GM12878 (cell line): ENCODE measurements around the gene THBS3. TPM values are rescaled to one million over a fixed set of nuclear protein-coding genes. Genes with fewer than 3 reads are reported as not detected.
A peak's percentile ranks its signal among the peaks of the same experiment; 100 is the strongest.

ENCODE experiments used
- ATAC-seq: fragments of 200-7000 bp; cut with Tn5 transposase; 3 replicates; pipeline ENCODE4 v1.9.1; 2020; ENCODE audit warnings: mild to moderate bottlenecking, moderate library complexity
- BruUV-seq: library from RNA; stranded (reverse); fragments of 400-500 nt; replicated peaks from 2 replicates; lab custom pipeline; 2021; lab: Mats Ljungman, UMichigan
- CTCF ChIA-PET: fragments of 300-600 bp; sonication (Branson Sonifier 250); formaldehyde crosslinking; extraction: SDS; loops from one replicate; lab custom pipeline; 2021; ENCODE audit warnings: inconsistent platforms; lab: Yijun Ruan, JAX
- POLR2A ChIA-PET: fragments of 350-600 bp; formaldehyde crosslinking; extraction: SDS; loops from one replicate; lab custom pipeline; 2021; ENCODE audit warnings: inconsistent platforms; lab: Charles Lee
- RAD21 ChIA-PET: fragments of 300-600 bp; sonication (Branson Sonifier 250); formaldehyde crosslinking; loops from one replicate; lab custom pipeline; 2023; ENCODE audit warnings: antibody characterized with exemption; ENCODE audit not compliant: unreplicated experiment; lab: Charles Lee
- SMC1A ChIA-PET: fragments of 300-600 bp; sonication (Branson Sonifier 250); formaldehyde crosslinking; loops from one replicate; lab custom pipeline; 2023; ENCODE audit not compliant: unreplicated experiment, uncharacterized antibody; lab: Charles Lee
- DNase-seq: peaks from one replicate; pipeline ENCODE4 v3.0.0-alpha.2; 2011; ENCODE audit warnings: low read depth, low spot score
- FAIRE-seq: peaks from 3 replicates; lab custom pipeline; 2011; peaks lifted over from hg19 to GRCh38; lab: Jason Lieb, UNC
- H2AFZ ChIP-seq: 2 replicates; pipeline ENCODE4 v1.6.0; 2011; ENCODE audit warnings: low read depth, low read length, control low read depth; ENCODE audit not compliant: control insufficient read depth
- H3K27ac ChIP-seq: 2 replicates; pipeline ENCODE4 v1.5.1; 2011; ENCODE audit warnings: control low read depth; ENCODE audit not compliant: control insufficient read depth, insufficient read depth
- H3K27me3 ChIP-seq, 2 experiments: replicated peaks in 1 of 2; 2 replicates each; pipeline versions ENCODE4 v1.6.0 to v1.6.1; 2011; ENCODE audit warnings: low read length in 1 of 2; ENCODE audit not compliant: control insufficient read depth in 2 of 2, insufficient read depth in 2 of 2
- H3K36me3 ChIP-seq, 2 experiments: 2 replicates each; pipeline ENCODE4 v1.5.1; 2011; ENCODE audit warnings: low read length in 1 of 2; ENCODE audit not compliant: control insufficient read depth in 2 of 2, insufficient read depth in 2 of 2
- H3K4me1 ChIP-seq: 2 replicates; pipeline ENCODE4 v1.6.1; 2011; ENCODE audit warnings: mild to moderate bottlenecking, low read length, moderate library complexity, mixed read lengths; ENCODE audit not compliant: control insufficient read depth, insufficient read depth
- H3K4me2 ChIP-seq: 2 replicates; pipeline ENCODE4 v1.6.0; 2011; ENCODE audit warnings: control low read depth; ENCODE audit not compliant: control insufficient read depth, insufficient read depth
- H3K4me3 ChIP-seq: fragments of 200-600 bp; sonication (generic); 2 replicates; pipeline ENCODE4 v1.5.1; 2016
- H3K79me2 ChIP-seq: 2 replicates; pipeline ENCODE4 v1.6.0; 2011; ENCODE audit warnings: low read length; ENCODE audit not compliant: control insufficient read depth, insufficient read depth
- H3K9ac ChIP-seq: 2 replicates; pipeline ENCODE4 v1.8.0; 2011; ENCODE audit warnings: low read length, control low read depth, mixed read lengths; ENCODE audit not compliant: control insufficient read depth, insufficient read depth
- H3K9me3 ChIP-seq: replicated peaks from 3 replicates; pipeline ENCODE4 v1.5.1; 2011; ENCODE audit warnings: mild to moderate bottlenecking, low read length; ENCODE audit not compliant: control insufficient read depth, insufficient read depth
- H4K20me1 ChIP-seq: 2 replicates; pipeline ENCODE4 v1.6.0; 2011; ENCODE audit not compliant: control insufficient read depth, insufficient read depth
- BMI1 ChIP-seq: fragments of 450-650 bp; IDR thresholded peaks from 2 replicates; pipeline ENCODE4 v1.6.1; 2016; ENCODE audit warnings: mild to moderate bottlenecking, moderate library complexity, borderline replicate concordance
- CEBPZ ChIP-seq: fragments of 150-350 bp; IDR thresholded peaks from 2 replicates; pipeline ENCODE4 v1.6.1; 2016; ENCODE audit warnings: low read depth, low read length
- EZH2 ChIP-seq: IDR thresholded peaks from 2 replicates; pipeline ENCODE4 v1.6.1; 2012; ENCODE audit warnings: low read depth, mild to moderate bottlenecking, control low read depth, inconsistent platforms, low read length, borderline replicate concordance; ENCODE audit not compliant: control insufficient read depth
- NFXL1 ChIP-seq: fragments of 450-650 bp; IDR thresholded peaks from 2 replicates; pipeline ENCODE4 v1.6.1; 2017; ENCODE audit warnings: antibody characterized with exemption, mild to moderate bottlenecking, borderline replicate concordance
- PML ChIP-seq: IDR thresholded peaks from 2 replicates; pipeline ENCODE4 v1.6.1; 2012; ENCODE audit warnings: low read length, inconsistent platforms
- RB1 ChIP-seq: fragments of 450-650 bp; formaldehyde crosslinking; IDR thresholded peaks from 2 replicates; pipeline ENCODE4 v1.6.1; 2017; ENCODE audit warnings: mild to moderate bottlenecking, borderline replicate concordance
- RUNX3 ChIP-seq: IDR thresholded peaks from 2 replicates; pipeline ENCODE4 v1.6.1; 2012; ENCODE audit warnings: low read length, inconsistent platforms
- TAF1 ChIP-seq: IDR thresholded peaks from 2 replicates; pipeline ENCODE4 v1.6.1; 2011; ENCODE audit warnings: mild to moderate bottlenecking, low read depth, low read length, borderline replicate concordance
- USF1 ChIP-seq: IDR thresholded peaks from 2 replicates; pipeline ENCODE4 v1.6.1; 2011; ENCODE audit warnings: borderline replicate concordance, low read depth, mild to moderate bottlenecking, moderate library complexity, mixed read lengths, low read length; ENCODE audit not compliant: insufficient read depth; ENCODE audit errors: extremely low read length
- USF2 ChIP-seq: IDR thresholded peaks from 2 replicates; pipeline ENCODE4 v1.6.1; 2011; ENCODE audit warnings: low read depth, low read length, improper control_type of control experiment, borderline replicate concordance
- ZBTB40 ChIP-seq: fragments of 450-650 bp; IDR thresholded peaks from 2 replicates; pipeline ENCODE4 v1.6.1; 2016; ENCODE audit warnings: mild to moderate bottlenecking, moderate library complexity, borderline replicate concordance
- WGBS: methylation state at CpG from one replicate; pipeline ENCODE4 v1.1.6; 2016; ENCODE audit warnings: low lambda C conversion rate; ENCODE audit not compliant: insufficient replicate concordance, insufficient coverage; ENCODE audit errors: missing lambda C conversion rate; 5-methylcytosine and 5-hydroxymethylcytosine counted together
- in situ Hi-C: fragments of 300-500 bp; cut with MboI; formaldehyde crosslinking; loops from 9 replicates; pipeline ENCODE4 v1.14.3; 2018; ENCODE audit warnings: mixed read lengths
- intact Hi-C: fragments of 100-400 bp; cut with micrococcal nuclease; formaldehyde crosslinking; loops from one replicate; pipeline ENCODE4 v1.14.2; 2022; ENCODE audit not compliant: unreplicated experiment
- polyA plus RNA-seq, 11 experiments: library from polyadenylated mRNA; depleted of rRNA in 4 of 11; unstranded in 6 of 11; stranded (reverse) in 5 of 11; fragments of >200 nt; fragmentation: Nextera tagmentation in 4 of 11; fragmentation: Illumina TruSeq in 1 of 11; extraction: Ambion mirVana in 4 of 11; extraction: Trizol in 1 of 11; gene quantifications; 1 replicate in 1 of 11; 2 replicates in 10 of 11; pipeline versions ENCODE4 v1.2.1 to v1.2.3, GENCODE V29; 2011 to 2016; ENCODE audit warnings: inconsistent platforms in 2 of 11, missing spikeins in 2 of 11, low read depth in 1 of 11
- total RNA-seq, 4 experiments: library from RNA; depleted of rRNA in 3 of 4; stranded (reverse); fragments of >200 nt in 3 of 4; fragmentation: Illumina TruSeq in 1 of 4; extraction: Trizol in 1 of 4; gene quantifications; 2 replicates each; pipeline versions ENCODE4 v1.2.1 to v1.2.3, GENCODE V29; 2013 to 2021

THBS3 gene
- total and polyA plus RNA-seq, 10 of the 15 experiments (the other 5 are each of a cell fraction or from before 2014, with no cell fraction given): 0.66 to 3.6 (median 2.0) TPM

- SMC1A ChIA-PET: interaction anchor here (0.7 to 4.0 kb wide), 11 partner anchors 12 to 110 kb away, joined by 3 to 89 read pairs (median 4); partner anchors contain the start of gene KRTCAP2
- no peak overlapping the region for H3K4me3 ChIP-seq
- H3K9me3 ChIP-seq: no peaks in the 10 kb centered on the region
- in situ Hi-C loops: no loop called here
- BruUV-seq: no TSS peak
- no peaks in the 10 kb centered on the region for H4K20me1 ChIP-seq
- H3K4me2 ChIP-seq: peak overlapping the region; percentile 66
- peak overlapping the region; percentile 65 for H2AFZ ChIP-seq
- DNase-seq (no peak), ATAC-seq (peak; percentile 71), FAIRE-seq (peak; percentile 84)
- 24% methylated on average over 11 of the region's 13 CpGs for WGBS
- intact Hi-C loops: loop anchor here (1.0 to 5.0 kb wide), 4 partner anchors 19 to 385 kb away; a partner anchor contains a TSS
- POLR2A ChIA-PET: interaction anchor here (0.6 to 5.1 kb wide), 10 partner anchors 13 to 899 kb away, joined by 3 to 84 read pairs (median 5); partner anchors contain the start of gene FDPS
- H3K79me2 ChIP-seq: peaks cover 10% of the 10 kb centered on the region
- CTCF ChIA-PET: interaction anchor here (0.5 to 5.7 kb wide), 20 partner anchors 11 to 139 kb away, joined by 3 to 154 read pairs (median 6); partner anchors contain the start of genes KRTCAP2 and SCAMP3
- H3K4me1 ChIP-seq: peaks cover 19% of the 10 kb centered on the region
- H3K27me3 ChIP-seq: no peaks in the 10 kb centered on the region
- no peak overlapping the region for H3K9ac ChIP-seq
- H3K36me3 ChIP-seq: no peaks in the 10 kb centered on the region; a peak in 2 of 4 replicates
- RAD21 ChIA-PET: interaction anchor here (0.6 to 4.0 kb wide), 12 partner anchors 13 to 391 kb away, joined by 3 to 85 read pairs (median 6); partner anchors contain the start of genes HCN3 and KRTCAP2
- H3K27ac ChIP-seq: no peak overlapping the region
- TF ChIP-seq NFXL1 (no peak), CEBPZ (no peak), RB1 (peak; percentile 45; the same call in 1 of the 2 replicates), TAF1 (no peak), ZBTB40 (no peak), RUNX3 (peak; percentile 48), PML (no peak), USF2 (no peak), USF1 (no peak), BMI1 (no peak), EZH2 (no peak)
Measured at GRCh38 chr1:155206891-155207805, 549 bp downstream of the THBS3 start.
